GM15510 (cell line): ENCODE results near the gene SOWAHA.

ENCODE experiments used
- POLR2A ChIP-seq: IDR thresholded peaks from 3 replicates; pipeline ENCODE4 v1.6.1; 2011; ENCODE audit warnings: borderline replicate concordance; ENCODE audit not compliant: insufficient read length; ENCODE audit errors: extremely low read depth

The SOWAHA gene

GRCh38 chr5:132790201-132790865, 22.8 kb upstream of the SOWAHA start:
- TF ChIP-seq POLR2A, result no peak

- no peak for TF ChIP-seq POLR2A
Measured at GRCh38 chr5:132791026-132791425, 22.1 kb upstream of the SOWAHA start.

- TF ChIP-seq POLR2A, result no peak
Measured at GRCh38 chr5:132797651-132798050, 15.5 kb upstream of the SOWAHA start.

- no peak for TF ChIP-seq POLR2A
Measured at GRCh38 chr5:132799392-132799791, 13.7 kb upstream of the SOWAHA start.

GRCh38 chr5:132800545-132800944, 12.6 kb upstream of the SOWAHA start:
- no peak for TF ChIP-seq POLR2A

GRCh38 chr5:132802044-132802684, 10.9 kb upstream of the SOWAHA start:
- TF ChIP-seq POLR2A, result no peak

GRCh38 chr5:132807163-132807838, 5.8 kb upstream of the SOWAHA start:
- TF ChIP-seq POLR2A, result no peak

GRCh38 chr5:132808448-132808847, 4.7 kb upstream of the SOWAHA start:
- no peak for TF ChIP-seq POLR2A

- no peak for TF ChIP-seq POLR2A
Measured at GRCh38 chr5:132808866-132809265, 4.2 kb upstream of the SOWAHA start.

GRCh38 chr5:132810605-132811004, 2.5 kb upstream of the SOWAHA start:
- no peak for TF ChIP-seq POLR2A

GRCh38 chr5:132812123-132812765, 858 bp upstream of the SOWAHA start:
- TF ChIP-seq POLR2A, result no peak

- no peak for TF ChIP-seq POLR2A
Measured at GRCh38 chr5:132813599-132814502, 749 bp downstream of the SOWAHA start.

GRCh38 chr5:132814503-132815294, 1.6 kb downstream of the SOWAHA start:
- no peak for TF ChIP-seq POLR2A

GRCh38 chr5:132815454-132815853, 2.4 kb downstream of the SOWAHA start:
- no peak for TF ChIP-seq POLR2A
